Activated CD4-positive, alpha-beta memory T cell treated with anti-CD3 and anti-CD28 coated beads, Interleukin-2, amount 10 ng/mL, durations not matched to agents 7 days and 5 days (primary cell): ENCODE measurements around the gene DPP6. TPM values are rescaled to one million over a fixed set of nuclear protein-coding genes. Genes with fewer than 3 reads are reported as not detected.

Experiments used
- CTCF ChIA-PET: fragments of 350-600 bp; sonication (Branson Sonifier 250); formaldehyde crosslinking; loops from one replicate; lab custom pipeline; 2021; ENCODE audit warnings: antibody characterized with exemption, inconsistent platforms; lab: Charles Lee
- POLR2A ChIA-PET: fragments of 350-600 bp; sonication (Branson Sonifier 250); formaldehyde crosslinking; loops from one replicate; lab custom pipeline; 2021; ENCODE audit warnings: antibody characterized with exemption; lab: Charles Lee
- DNase-seq: peaks from one replicate; pipeline ENCODE4 v3.0.0-alpha.2; 2020
- H3K27ac Mint-ChIP-seq: one replicate; pipeline ENCODE4 v1.8.0; 2021; ENCODE audit warnings: mild to moderate bottlenecking, mixed read lengths
- H3K27me3 Mint-ChIP-seq: one replicate; pipeline ENCODE4 v1.8.0; 2021; ENCODE audit warnings: mixed read lengths
- H3K36me3 Mint-ChIP-seq: one replicate; pipeline ENCODE4 v1.8.0; 2021; ENCODE audit warnings: low read depth, mixed read lengths
- H3K4me1 Mint-ChIP-seq: one replicate; pipeline ENCODE4 v1.8.0; 2021; ENCODE audit warnings: mixed read lengths
- H3K4me3 Mint-ChIP-seq: one replicate; pipeline ENCODE4 v1.8.0; 2021; ENCODE audit warnings: mild to moderate bottlenecking, mixed read lengths
- H3K9me3 Mint-ChIP-seq: one replicate; pipeline ENCODE4 v1.8.0; 2021; ENCODE audit warnings: mixed read lengths
- total RNA-seq, 2 experiments: library from RNA; stranded (reverse); gene quantifications; one replicate each; pipeline ENCODE4 v1.2.3, GENCODE V29; 2021

DPP6 gene
- total RNA-seq, 2 experiments from 2014 or later = not detected

- POLR2A ChIA-PET = no interaction called here
- CTCF ChIA-PET = no interaction called here
- no peaks in the 10 kb centered on the region for H3K36me3 Mint-ChIP-seq
- no peaks in the 10 kb centered on the region for H3K27me3 Mint-ChIP-seq
- no peaks in the 10 kb centered on the region for H3K9me3 Mint-ChIP-seq
- no peak for DNase-seq
- no peaks in the 10 kb centered on the region for H3K4me1 Mint-ChIP-seq
- no peak overlapping the region for H3K27ac Mint-ChIP-seq
- no peak overlapping the region for H3K4me3 Mint-ChIP-seq
Measured at GRCh38 chr7:154512121-154512833, 460.1 kb downstream of the DPP6 start.

GRCh38 chr7:154517768-154518167 lies 465.6 kb downstream of the DPP6 start:
- H3K4me1 Mint-ChIP-seq = no peaks in the 10 kb centered on the region
- POLR2A ChIA-PET = no interaction called here
- DNase-seq = no peak
- no peak overlapping the region for H3K4me3 Mint-ChIP-seq
- no peak overlapping the region for H3K27ac Mint-ChIP-seq
- peaks cover 3% of the 10 kb centered on the region for H3K9me3 Mint-ChIP-seq
- no peaks in the 10 kb centered on the region for H3K36me3 Mint-ChIP-seq
- CTCF ChIA-PET = no interaction called here
- H3K27me3 Mint-ChIP-seq = no peaks in the 10 kb centered on the region

GRCh38 chr7:154519229-154519628 lies 467.0 kb downstream of the DPP6 start:
- POLR2A ChIA-PET = no interaction called here
- Mint-ChIP-seq H3K27ac (no peak overlapping the region), H3K27me3 (no peaks in the 10 kb centered on the region), H3K9me3 (peaks cover 3% of the 10 kb centered on the region), H3K36me3 (no peaks in the 10 kb centered on the region), H3K4me1 (no peaks in the 10 kb centered on the region), H3K4me3 (no peak overlapping the region)
- no peak for DNase-seq
- CTCF ChIA-PET = no interaction called here

- CTCF ChIA-PET = no interaction called here
Measured at GRCh38 chr7:154530136-154530535, 477.9 kb downstream of the DPP6 start.

GRCh38 chr7:154532771-154533170 lies 480.6 kb downstream of the DPP6 start:
- no peak for DNase-seq
- no peaks in the 10 kb centered on the region for H3K27me3 Mint-ChIP-seq
- H3K27ac Mint-ChIP-seq = no peak overlapping the region
- H3K36me3 Mint-ChIP-seq = no peaks in the 10 kb centered on the region
- peaks cover 12% of the 10 kb centered on the region for H3K9me3 Mint-ChIP-seq
- H3K4me3 Mint-ChIP-seq = no peak overlapping the region
- H3K4me1 Mint-ChIP-seq = no peaks in the 10 kb centered on the region
- ChIA-PET CTCF (no interaction called here), POLR2A (no interaction called here)

More at GRCh38 chr7:154530136-154530535, 477.9 kb downstream of the DPP6 start:
- POLR2A ChIA-PET = no interaction called here
- Mint-ChIP-seq H3K27ac (no peak overlapping the region), H3K4me3 (no peak overlapping the region), H3K9me3 (peaks cover 12% of the 10 kb centered on the region), H3K27me3 (no peaks in the 10 kb centered on the region), H3K4me1 (no peaks in the 10 kb centered on the region), H3K36me3 (no peaks in the 10 kb centered on the region)
- DNase-seq = no peak

- DNase-seq = no peak
- CTCF ChIA-PET = no interaction called here
- Mint-ChIP-seq H3K27me3 (no peaks in the 10 kb centered on the region), H3K36me3 (no peaks in the 10 kb centered on the region), H3K9me3 (peaks cover 3% of the 10 kb centered on the region), H3K4me1 (no peaks in the 10 kb centered on the region), H3K4me3 (no peak overlapping the region), H3K27ac (no peak overlapping the region)
- POLR2A ChIA-PET = no interaction called here
Measured at GRCh38 chr7:154540596-154540995, 488.4 kb downstream of the DPP6 start.

- no peaks in the 10 kb centered on the region for H3K36me3 Mint-ChIP-seq
- H3K4me3 Mint-ChIP-seq = no peak overlapping the region
- H3K27me3 Mint-ChIP-seq = no peaks in the 10 kb centered on the region
- no peak for DNase-seq
- no peak overlapping the region for H3K27ac Mint-ChIP-seq
- ChIA-PET POLR2A (no interaction called here), CTCF (no interaction called here)
- H3K4me1 Mint-ChIP-seq = no peaks in the 10 kb centered on the region
- H3K9me3 Mint-ChIP-seq = peaks cover 3% of the 10 kb centered on the region
Measured at GRCh38 chr7:154541606-154542005, 489.4 kb downstream of the DPP6 start.

- CTCF ChIA-PET = no interaction called here
Measured at GRCh38 chr7:154546946-154547587, 494.9 kb downstream of the DPP6 start.

GRCh38 chr7:154553711-154554265 lies 501.6 kb downstream of the DPP6 start:
- Mint-ChIP-seq H3K4me3 (no peak overlapping the region), H3K27me3 (no peaks in the 10 kb centered on the region), H3K4me1 (no peaks in the 10 kb centered on the region), H3K36me3 (no peaks in the 10 kb centered on the region), H3K27ac (no peak overlapping the region), H3K9me3 (peaks cover 3% of the 10 kb centered on the region)
- ChIA-PET POLR2A (no interaction called here), CTCF (no interaction called here)
- no peak for DNase-seq

More at GRCh38 chr7:154546946-154547587, 494.9 kb downstream of the DPP6 start:
- H3K9me3 Mint-ChIP-seq = peaks cover 2% of the 10 kb centered on the region
- no peak for DNase-seq
- no peak overlapping the region for H3K4me3 Mint-ChIP-seq
- no peaks in the 10 kb centered on the region for H3K36me3 Mint-ChIP-seq
- no peak overlapping the region for H3K27ac Mint-ChIP-seq
- no peaks in the 10 kb centered on the region for H3K27me3 Mint-ChIP-seq
- no peaks in the 10 kb centered on the region for H3K4me1 Mint-ChIP-seq
- POLR2A ChIA-PET = no interaction called here

GRCh38 chr7:154559454-154559853 lies 507.3 kb downstream of the DPP6 start:
- ChIA-PET POLR2A (no interaction called here), CTCF (no interaction called here)
- no peak overlapping the region for H3K4me3 Mint-ChIP-seq
- H3K9me3 Mint-ChIP-seq = peaks cover 7% of the 10 kb centered on the region
- no peaks in the 10 kb centered on the region for H3K36me3 Mint-ChIP-seq
- no peaks in the 10 kb centered on the region for H3K4me1 Mint-ChIP-seq
- DNase-seq = no peak
- no peaks in the 10 kb centered on the region for H3K27me3 Mint-ChIP-seq
- no peak overlapping the region for H3K27ac Mint-ChIP-seq

- H3K27ac Mint-ChIP-seq = no peak overlapping the region
- H3K27me3 Mint-ChIP-seq = no peaks in the 10 kb centered on the region
- no peak overlapping the region for H3K4me3 Mint-ChIP-seq
- no peaks in the 10 kb centered on the region for H3K36me3 Mint-ChIP-seq
- no peaks in the 10 kb centered on the region for H3K4me1 Mint-ChIP-seq
- DNase-seq = no peak
- ChIA-PET CTCF (no interaction called here), POLR2A (no interaction called here)
- peaks cover 4% of the 10 kb centered on the region for H3K9me3 Mint-ChIP-seq
Measured at GRCh38 chr7:154564676-154565075, 512.5 kb downstream of the DPP6 start.

- H3K4me3 Mint-ChIP-seq = no peak overlapping the region
- ChIA-PET POLR2A (no interaction called here), CTCF (no interaction called here)
- peaks cover 4% of the 10 kb centered on the region for H3K9me3 Mint-ChIP-seq
- H3K4me1 Mint-ChIP-seq = no peaks in the 10 kb centered on the region
- H3K36me3 Mint-ChIP-seq = no peaks in the 10 kb centered on the region
- H3K27me3 Mint-ChIP-seq = no peaks in the 10 kb centered on the region
- no peak for DNase-seq
- H3K27ac Mint-ChIP-seq = no peak overlapping the region
Measured at GRCh38 chr7:154566877-154567276, 514.7 kb downstream of the DPP6 start.

- Mint-ChIP-seq H3K36me3 (no peaks in the 10 kb centered on the region), H3K27me3 (no peaks in the 10 kb centered on the region), H3K4me1 (no peaks in the 10 kb centered on the region), H3K4me3 (no peak overlapping the region), H3K9me3 (peaks cover 4% of the 10 kb centered on the region), H3K27ac (no peak overlapping the region)
- ChIA-PET CTCF (no interaction called here), POLR2A (no interaction called here)
- DNase-seq = no peak
Measured at GRCh38 chr7:154568346-154568745, 516.1 kb downstream of the DPP6 start.

- CTCF ChIA-PET = no interaction called here
- no peaks in the 10 kb centered on the region for H3K36me3 Mint-ChIP-seq
- H3K9me3 Mint-ChIP-seq = no peaks in the 10 kb centered on the region
- no peaks in the 10 kb centered on the region for H3K27me3 Mint-ChIP-seq
- H3K27ac Mint-ChIP-seq = no peak overlapping the region
- no peak for DNase-seq
- POLR2A ChIA-PET = no interaction called here
- no peaks in the 10 kb centered on the region for H3K4me1 Mint-ChIP-seq
- no peak overlapping the region for H3K4me3 Mint-ChIP-seq
Measured at GRCh38 chr7:154569916-154570315, 517.7 kb downstream of the DPP6 start.
